GM21360 (cell line): ENCODE measurements around the gene CATSPER4.

ENCODE experiments used
- ATAC-seq: cut with Tn5 transposase; IDR thresholded peaks from one replicate; pipeline ENCODE4 v1.9.1; 2021; ENCODE audit warnings: mild to moderate bottlenecking, moderate library complexity; ENCODE audit not compliant: unreplicated experiment

The CATSPER4 gene

GRCh38 chr1:26190373-26190987 lies at the start of gene CATSPER4:
Gene CATSPER4 (plus strand): TSS chr1:26190602. CDS start chr1:26190628, 26 bp downstream.
- ATAC-seq = no peak

GRCh38 chr1:26142159-26142558 lies 48.2 kb upstream of the CATSPER4 start:
- no peak for ATAC-seq

GRCh38 chr1:26145041-26145959 lies 45.1 kb upstream of the CATSPER4 start:
- no peak for ATAC-seq

- no peak for ATAC-seq
Measured at GRCh38 chr1:26145960-26146294, 44.5 kb upstream of the CATSPER4 start.

GRCh38 chr1:26148887-26149286 lies 41.5 kb upstream of the CATSPER4 start:
- no peak for ATAC-seq

GRCh38 chr1:26153966-26154532 lies 36.4 kb upstream of the CATSPER4 start:
- ATAC-seq = no peak

- ATAC-seq = no peak
Measured at GRCh38 chr1:26154750-26155149, 35.7 kb upstream of the CATSPER4 start.

GRCh38 chr1:26155370-26156284 lies 34.8 kb upstream of the CATSPER4 start:
- ATAC-seq = no peak

GRCh38 chr1:26156285-26157038 lies 33.9 kb upstream of the CATSPER4 start:
- no peak for ATAC-seq

GRCh38 chr1:26158271-26158907 lies 32.0 kb upstream of the CATSPER4 start:
- no peak for ATAC-seq

- no peak for ATAC-seq
Measured at GRCh38 chr1:26158908-26159742, 31.3 kb upstream of the CATSPER4 start, which contains the start of gene FAM110D. Gene FAM110D (plus strand): TSS chr1:26159079. CDS start chr1:26161292, 2,213 bp downstream.

- no peak for ATAC-seq
Measured at GRCh38 chr1:26159743-26160039, 30.7 kb upstream of the CATSPER4 start.

- ATAC-seq = no peak
Measured at GRCh38 chr1:26160527-26161414, 29.6 kb upstream of the CATSPER4 start.

- no peak for ATAC-seq
Measured at GRCh38 chr1:26161415-26162219, 28.8 kb upstream of the CATSPER4 start.

- no peak for ATAC-seq
Measured at GRCh38 chr1:26162220-26162709, 28.1 kb upstream of the CATSPER4 start.

GRCh38 chr1:26163684-26164035 lies 26.7 kb upstream of the CATSPER4 start:
- no peak for ATAC-seq
